ENCODE measurements around the gene PPP3CA. TPM values are rescaled to one million over a fixed set of nuclear protein-coding genes. Genes with fewer than 3 reads are reported as not detected.

The PPP3CA gene
- total RNA-seq, 4 donors from 2014 or later = 19.0 to 39.6 (median 20.3) TPM

GRCh38 chr4:101306225-101306624 is 41.1 kb downstream of the PPP3CA start:
- no peak overlapping the region for H3K27ac ChIP-seq
- H3K27me3 ChIP-seq = no peaks in the 10 kb centered on the region
- TF ChIP-seq, protein P1, sequence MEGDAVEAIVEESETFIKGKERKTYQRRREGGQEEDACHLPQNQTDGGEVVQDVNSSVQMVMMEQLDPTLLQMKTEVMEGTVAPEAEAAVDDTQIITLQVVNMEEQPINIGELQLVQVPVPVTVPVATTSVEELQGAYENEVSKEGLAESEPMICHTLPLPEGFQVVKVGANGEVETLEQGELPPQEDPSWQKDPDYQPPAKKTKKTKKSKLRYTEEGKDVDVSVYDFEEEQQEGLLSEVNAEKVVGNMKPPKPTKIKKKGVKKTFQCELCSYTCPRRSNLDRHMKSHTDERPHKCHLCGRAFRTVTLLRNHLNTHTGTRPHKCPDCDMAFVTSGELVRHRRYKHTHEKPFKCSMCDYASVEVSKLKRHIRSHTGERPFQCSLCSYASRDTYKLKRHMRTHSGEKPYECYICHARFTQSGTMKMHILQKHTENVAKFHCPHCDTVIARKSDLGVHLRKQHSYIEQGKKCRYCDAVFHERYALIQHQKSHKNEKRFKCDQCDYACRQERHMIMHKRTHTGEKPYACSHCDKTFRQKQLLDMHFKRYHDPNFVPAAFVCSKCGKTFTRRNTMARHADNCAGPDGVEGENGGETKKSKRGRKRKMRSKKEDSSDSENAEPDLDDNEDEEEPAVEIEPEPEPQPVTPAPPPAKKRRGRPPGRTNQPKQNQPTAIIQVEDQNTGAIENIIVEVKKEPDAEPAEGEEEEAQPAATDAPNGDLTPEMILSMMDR (IDR thresholded peaks at IDR 0.05) = no peak
- TF ChIP-seq POLR2A (IDR thresholded peaks at IDR 0.05) = no peak
- no peaks in the 10 kb centered on the region for H3K36me3 ChIP-seq
- no peaks in the 10 kb centered on the region for H3K9me3 ChIP-seq
- peaks cover 0 to 2% (median 0%) of the 10 kb centered on the region in 4 donors for H3K4me1 ChIP-seq
- no peak overlapping the region for H3K4me3 ChIP-seq
- DNase-seq = no peak

DNA sequence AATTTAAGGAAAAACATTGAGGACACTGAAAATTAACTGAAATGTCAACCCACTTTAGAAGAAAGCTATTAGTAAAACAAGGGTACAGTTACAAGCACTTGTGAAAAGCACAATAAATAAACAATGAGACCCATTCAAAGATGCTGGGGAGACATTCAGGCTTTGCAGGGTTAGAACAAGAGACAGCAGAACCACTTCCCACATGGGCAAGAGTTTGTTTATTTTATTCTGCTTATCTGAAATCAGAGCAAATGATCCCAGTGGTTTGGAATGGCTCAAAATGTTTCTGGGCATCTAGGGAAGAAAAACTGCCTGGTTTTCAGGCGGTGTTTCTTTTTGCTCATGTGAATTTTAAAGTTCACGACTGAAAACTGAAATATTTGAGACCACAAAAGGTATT is 42.4 kb downstream of the PPP3CA start:
- peaks cover 0 to 2% (median 0%) of the 10 kb centered on the region in 4 donors for H3K4me1 ChIP-seq
- H3K27ac ChIP-seq = no peak overlapping the region
- H3K36me3 ChIP-seq = no peaks in the 10 kb centered on the region
- H3K4me3 ChIP-seq = no peak overlapping the region
- H3K9me3 ChIP-seq = no peaks in the 10 kb centered on the region
- DNase-seq = no peak
- TF ChIP-seq, protein P1 (IDR thresholded peaks at IDR 0.05) = no peak
- TF ChIP-seq POLR2A (IDR thresholded peaks at IDR 0.05) = no peak
- H3K27me3 ChIP-seq = no peaks in the 10 kb centered on the region

- Histone ChIP-seq H3K27me3 (no peaks in the 10 kb centered on the region), H3K27ac (no peak overlapping the region), H3K36me3 (no peaks in the 10 kb centered on the region), H3K4me3 (no peak overlapping the region), H3K4me1 (no peaks in the 10 kb centered on the region), H3K9me3 (no peaks in the 10 kb centered on the region)
- no peak for TF ChIP-seq POLR2A (IDR thresholded peaks at IDR 0.05)
- TF ChIP-seq, protein P1 (IDR thresholded peaks at IDR 0.05) = no peak
- no peak for DNase-seq
Measured at GRCh38 chr4:101299899-101300540, 47.3 kb downstream of the PPP3CA start.

GRCh38 chr4:101299021-101299420 is 48.3 kb downstream of the PPP3CA start:
- no peak for DNase-seq
- Histone ChIP-seq H3K9me3 (no peaks in the 10 kb centered on the region), H3K4me1 (no peaks in the 10 kb centered on the region), H3K27ac (no peak overlapping the region), H3K4me3 (no peak overlapping the region), H3K36me3 (no peaks in the 10 kb centered on the region), H3K27me3 (no peaks in the 10 kb centered on the region)
- TF ChIP-seq, protein P1 (IDR thresholded peaks at IDR 0.05) = no peak
- no peak for TF ChIP-seq POLR2A (IDR thresholded peaks at IDR 0.05)

GRCh38 chr4:101295691-101296090 is 51.6 kb downstream of the PPP3CA start:
- no peak for DNase-seq
- peaks cover 0 to 4% (median 0%) of the 10 kb centered on the region in 4 donors for H3K4me1 ChIP-seq
- no peak overlapping the region for H3K27ac ChIP-seq
- H3K36me3 ChIP-seq = no peaks in the 10 kb centered on the region
- no peak for TF ChIP-seq POLR2A (IDR thresholded peaks at IDR 0.05)
- TF ChIP-seq, protein P1 (IDR thresholded peaks at IDR 0.05) = no peak
- H3K4me3 ChIP-seq = no peak overlapping the region
- no peaks in the 10 kb centered on the region for H3K27me3 ChIP-seq
- no peaks in the 10 kb centered on the region for H3K9me3 ChIP-seq

Data from Peyer's patch (tissue), 4 donors.